Measurements from ENCODE around the gene ENKUR. TPM values are rescaled to one million over a fixed set of nuclear protein-coding genes. Genes with fewer than 3 reads are reported as not detected.

Gene ENKUR
- total and polyA plus RNA-seq, 2 experiments from 2014 or later: 0.44 TPM; not detected in 1

- no peak for TF ChIP-seq ZNF462 (CRISPR knock-in tag; IDR thresholded peaks at IDR 0.05)
- no peak for TF ChIP-seq CTCF (conservative IDR thresholded peaks at IDR 0.05; ENCODE audit: low read depth in 2 of 2)
- no peak for TF ChIP-seq STAT1 (IDR thresholded peaks at IDR 0.05; ENCODE audit: unreplicated experiment)
Measured at GRCh38 chr10:25036381-25036780, 20.4 kb upstream of the ENKUR start (continued).

- H3K27me3 ChIP-seq (ENCODE audit: insufficient read depth): no peaks in the 10 kb centered on the region
- no peak overlapping the region for H3K4me3 ChIP-seq
- no peak overlapping the region for H3K4me3 Mint-ChIP-seq
- no peak overlapping the region for H3K4me2 ChIP-seq
- no peak overlapping the region for H3K27ac ChIP-seq (ENCODE audit: low read depth)
- no peaks in the 10 kb centered on the region for H3K79me2 ChIP-seq (replicated peaks; ENCODE audit: insufficient read depth)
- H3K9me2 ChIP-seq (ENCODE audit: insufficient read depth): no peaks in the 10 kb centered on the region
- ATAC-seq: no peak
- H3K36me3 Mint-ChIP-seq (ENCODE audit: low read depth): no peaks in the 10 kb centered on the region
- H3F3A ChIP-seq (replicated peaks; ENCODE audit: low read depth): no peaks in the 10 kb centered on the region
- H3K4me1 Mint-ChIP-seq: no peaks in the 10 kb centered on the region
- no peaks in the 10 kb centered on the region for H3K9me3 Mint-ChIP-seq
- H3K27me3 Mint-ChIP-seq (ENCODE audit: insufficient read depth, low read depth, poor library complexity): no peaks in the 10 kb centered on the region
- no peak overlapping the region for H2AFZ ChIP-seq
- no peaks in the 10 kb centered on the region for H3K36me3 ChIP-seq (ENCODE audit: insufficient read depth)
- H3K27ac Mint-ChIP-seq: no peak overlapping the region
- DNase-seq (ENCODE audit: low spot score): no peak
- no peaks in the 10 kb centered on the region for H3K4me1 ChIP-seq (ENCODE audit: insufficient read depth)
- H4K20me1 ChIP-seq (replicated peaks; ENCODE audit: insufficient read depth): no peaks in the 10 kb centered on the region
- TF ChIP-seq POLR2AphosphoS5 (IDR thresholded peaks at IDR 0.05; ENCODE audit: low read depth) (no peak), EZH2phosphoT487 (IDR thresholded peaks at IDR 0.05; ENCODE audit: unreplicated experiment) (no peak), CTCF (conservative IDR thresholded peaks at IDR 0.05; ENCODE audit: low read depth in 2 of 2) (no peak), NANOG (IDR thresholded peaks at IDR 0.05; ENCODE audit: borderline replicate concordance) (no peak)
Measured at GRCh38 chr10:25029519-25029918, 13.6 kb upstream of the ENKUR start.

Data from GM23338 (cell line).